B cell (primary cell): ENCODE data around the gene SLC9A9. TPM values are rescaled to one million over a fixed set of nuclear protein-coding genes. Genes with fewer than 3 reads are reported as not detected.

ENCODE experiments used
- ATAC-seq: fragments of 200-7000 bp; cut with Tn5 transposase; one replicate; pipeline ENCODE4 v1.10.0; 2021; ENCODE audit warnings: low read depth, mild to moderate bottlenecking, moderate number of reproducible peaks, moderate library complexity
- CTCF ChIA-PET: fragments of 350-600 bp; sonication (Branson Sonifier 250); formaldehyde crosslinking; loops from one replicate; lab custom pipeline; 2021; ENCODE audit warnings: antibody characterized with exemption, inconsistent platforms; lab: Charles Lee
- POLR2A ChIA-PET: fragments of 350-600 bp; sonication (Branson Sonifier 250); formaldehyde crosslinking; loops from one replicate; lab custom pipeline; 2021; ENCODE audit warnings: antibody characterized with exemption; lab: Charles Lee
- DNase-seq: peaks from one replicate; pipeline ENCODE4 v3.0.0; 2013
- H2AFZ ChIP-seq: 2 replicates; pipeline ENCODE4 v1.6.1; 2012; ENCODE audit warnings: mild to moderate bottlenecking, low read depth, low read length; ENCODE audit not compliant: insufficient read depth, poor library complexity, severe bottlenecking
- H3K27ac ChIP-seq, 2 donors: 1 replicate in 1 of 2; 2 replicates in 1 of 2; pipeline ENCODE4 v1.5.1; 2012 to 2013; ENCODE audit warnings: low read length in 2 of 2, mild to moderate bottlenecking in 2 of 2, moderate library complexity in 1 of 2
- H3K27me3 ChIP-seq, 4 experiments: fragments of 200-600 bp in 1 of 4; sonication (generic) in 1 of 4; replicated peaks in 1 of 4; 1 replicate in 2 of 4; 2 replicates in 2 of 4; pipeline versions ENCODE4 v1.6.1 to v1.7.0; 2013 to 2016; ENCODE audit warnings: low read length in 3 of 4, mild to moderate bottlenecking in 2 of 4, mixed read lengths in 1 of 4, moderate library complexity in 1 of 4; ENCODE audit not compliant: insufficient read depth in 4 of 4, control insufficient read depth in 3 of 4; ENCODE audit errors: control extremely low read depth in 1 of 4
- H3K36me3 ChIP-seq, 2 experiments: replicated peaks in 1 of 2; 1 replicate in 1 of 2; 2 replicates in 1 of 2; pipeline versions ENCODE4 v1.6.1 to v1.7.1; 2013; ENCODE audit warnings: low read length in 1 of 2; ENCODE audit not compliant: insufficient read depth in 2 of 2, control insufficient read depth in 1 of 2; ENCODE audit errors: control extremely low read depth in 1 of 2, extremely low read depth in 1 of 2
- H3K4me1 ChIP-seq, 2 donors: fragments of 200-600 bp in 1 of 2; sonication (generic) in 1 of 2; 1 replicate in 1 of 2; 2 replicates in 1 of 2; pipeline versions ENCODE4 v1.5.1 to v1.6.1; 2013 to 2017; ENCODE audit warnings: low read length in 2 of 2; ENCODE audit not compliant: control insufficient read depth in 2 of 2, insufficient read depth in 2 of 2
- H3K4me2 ChIP-seq: replicated peaks from 2 replicates; pipeline ENCODE3; 2012; ENCODE audit warnings: mild to moderate bottlenecking, low read depth, low read length; ENCODE audit not compliant: poor library complexity, severe bottlenecking
- H3K4me3 ChIP-seq, 5 experiments: fragments of 200-600 bp in 1 of 5; sonication (generic) in 1 of 5; 1 replicate in 3 of 5; 2 replicates in 2 of 5; pipeline versions ENCODE4 v1.5.1 to v1.7.0; 2011 to 2016; ENCODE audit warnings: low read length in 4 of 5, mild to moderate bottlenecking in 4 of 5, low read depth in 2 of 5, control low read depth in 1 of 5, moderate library complexity in 1 of 5; ENCODE audit not compliant: insufficient read depth in 1 of 5; ENCODE audit errors: control extremely low read depth in 1 of 5, extremely low read depth in 1 of 5
- H3K79me2 ChIP-seq: fragments of 200-600 bp; sonication (generic); one replicate; pipeline ENCODE4 v1.6.0; 2016; ENCODE audit warnings: low read length; ENCODE audit not compliant: control insufficient read depth, insufficient read depth
- H3K9ac ChIP-seq: fragments of 200-600 bp; sonication (generic); 2 replicates; pipeline ENCODE4 v1.6.1; 2017; ENCODE audit warnings: mild to moderate bottlenecking, low read length, moderate library complexity
- H3K9me3 ChIP-seq, 3 donors: one replicate each; pipeline versions ENCODE4 v1.6.1 to v1.7.1; 2013; ENCODE audit warnings: low read length in 2 of 3; ENCODE audit not compliant: control insufficient read depth in 2 of 3, insufficient read depth in 1 of 3; ENCODE audit errors: control extremely low read depth in 1 of 3
- H4K20me1 ChIP-seq: 2 replicates; pipeline ENCODE4 v1.6.0; 2012; ENCODE audit warnings: mild to moderate bottlenecking, low read length; ENCODE audit not compliant: insufficient read depth, control insufficient read depth, poor library complexity, severe bottlenecking
- H3K27ac Mint-ChIP-seq: one replicate; pipeline ENCODE4 v1.8.0; 2021; ENCODE audit warnings: mixed read lengths
- H3K27me3 Mint-ChIP-seq: one replicate; pipeline ENCODE4 v1.8.0; 2021; ENCODE audit warnings: mixed read lengths
- H3K4me1 Mint-ChIP-seq: one replicate; pipeline ENCODE4 v1.8.0; 2021; ENCODE audit warnings: mixed read lengths
- H3K4me3 Mint-ChIP-seq: one replicate; pipeline ENCODE4 v1.8.0; 2021; ENCODE audit warnings: mixed read lengths
- H3K9me3 Mint-ChIP-seq: one replicate; pipeline ENCODE4 v1.8.0; 2022; ENCODE audit warnings: mixed read lengths; ENCODE audit not compliant: insufficient read depth
- EZH2 ChIP-seq: IDR thresholded peaks from 2 replicates; pipeline ENCODE4 v1.6.1; 2012; ENCODE audit warnings: borderline replicate concordance, low read depth, mild to moderate bottlenecking, moderate library complexity, low read length; ENCODE audit not compliant: insufficient read depth, poor library complexity, severe bottlenecking
- WGBS: methylation state at CpG from one replicate; pipeline ENCODE4 v1.1.5; 2013; ENCODE audit warnings: missing lambda C conversion rate; ENCODE audit not compliant: insufficient coverage; 5-methylcytosine and 5-hydroxymethylcytosine counted together
- intact Hi-C: fragments of 100-400 bp; cut with micrococcal nuclease; formaldehyde crosslinking; loops from one replicate; pipeline ENCODE4 v1.10.0; 2022
- polyA plus RNA-seq: library from polyadenylated mRNA; depleted of rRNA; stranded (reverse); fragments of >200 nt; gene quantifications from 2 replicates; pipeline ENCODE4 v1.2.3, GENCODE V29; 2012
- total RNA-seq, 2 donors: library from RNA; stranded (reverse); fragments of 120-200 nt in 1 of 2; gene quantifications; 1 replicate in 1 of 2; 2 replicates in 1 of 2; pipeline versions ENCODE4 v1.2.3 to v1.2.4, GENCODE V29; 2013 to 2022
- TF ChIP-seq, protein P1 (sequence below): fragments of 200-600 bp; IDR thresholded peaks from one replicate; pipeline ENCODE4 v1.8.0; 2022; ENCODE audit warnings: antibody characterized with exemption, mild to moderate bottlenecking

The SLC9A9 gene
- total and polyA plus RNA-seq, 2 donors (not counting 1 experiment from before 2014, with no cell fraction given): 7.7 to 17.3 TPM

DNA sequence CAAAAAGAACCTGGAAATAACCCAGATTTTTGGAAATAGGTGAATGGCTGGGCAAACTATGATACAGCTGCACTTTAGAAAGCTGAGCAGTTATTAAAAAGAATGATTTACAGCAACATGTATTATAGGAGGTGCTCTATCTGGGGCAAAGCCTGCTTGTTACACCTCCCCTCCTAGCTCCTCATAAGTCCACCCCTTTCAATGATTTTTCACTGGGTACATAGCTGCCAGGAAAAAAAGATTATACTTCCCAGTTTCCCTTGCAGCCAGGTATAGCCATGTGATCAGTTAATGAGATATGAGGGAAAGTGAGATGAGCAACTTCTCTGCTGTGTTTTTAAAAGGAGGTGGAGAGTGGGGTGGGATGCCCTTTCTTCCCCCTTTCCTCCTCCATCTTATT lies 631.0 kb downstream of the SLC9A9 start:
- intact Hi-C loops: no loop called here
- H3K79me2 ChIP-seq: no peaks in the 10 kb centered on the region
- H3K27ac Mint-ChIP-seq: no peak overlapping the region
- no peak overlapping the region for H3K4me3 Mint-ChIP-seq
- H3K9me3 Mint-ChIP-seq: no peaks in the 10 kb centered on the region
- H3K27ac ChIP-seq: no peak overlapping the region
- DNase-seq (no peak), ATAC-seq (no peak)
- H3K36me3 ChIP-seq: no peaks in the 10 kb centered on the region
- no peaks in the 10 kb centered on the region for H4K20me1 ChIP-seq
- H3K4me1 ChIP-seq: peaks cover 9 to 15% of the 10 kb centered on the region in 2 donors
- no peaks in the 10 kb centered on the region for H3K27me3 Mint-ChIP-seq
- H2AFZ ChIP-seq: no peak overlapping the region
- peaks cover 31% of the 10 kb centered on the region for H3K4me1 Mint-ChIP-seq
- no peak overlapping the region for H3K9ac ChIP-seq
- no peak overlapping the region for H3K4me3 ChIP-seq
- TF ChIP-seq, protein P1, sequence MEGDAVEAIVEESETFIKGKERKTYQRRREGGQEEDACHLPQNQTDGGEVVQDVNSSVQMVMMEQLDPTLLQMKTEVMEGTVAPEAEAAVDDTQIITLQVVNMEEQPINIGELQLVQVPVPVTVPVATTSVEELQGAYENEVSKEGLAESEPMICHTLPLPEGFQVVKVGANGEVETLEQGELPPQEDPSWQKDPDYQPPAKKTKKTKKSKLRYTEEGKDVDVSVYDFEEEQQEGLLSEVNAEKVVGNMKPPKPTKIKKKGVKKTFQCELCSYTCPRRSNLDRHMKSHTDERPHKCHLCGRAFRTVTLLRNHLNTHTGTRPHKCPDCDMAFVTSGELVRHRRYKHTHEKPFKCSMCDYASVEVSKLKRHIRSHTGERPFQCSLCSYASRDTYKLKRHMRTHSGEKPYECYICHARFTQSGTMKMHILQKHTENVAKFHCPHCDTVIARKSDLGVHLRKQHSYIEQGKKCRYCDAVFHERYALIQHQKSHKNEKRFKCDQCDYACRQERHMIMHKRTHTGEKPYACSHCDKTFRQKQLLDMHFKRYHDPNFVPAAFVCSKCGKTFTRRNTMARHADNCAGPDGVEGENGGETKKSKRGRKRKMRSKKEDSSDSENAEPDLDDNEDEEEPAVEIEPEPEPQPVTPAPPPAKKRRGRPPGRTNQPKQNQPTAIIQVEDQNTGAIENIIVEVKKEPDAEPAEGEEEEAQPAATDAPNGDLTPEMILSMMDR: no peak
- TF ChIP-seq EZH2: no peak
- H3K27me3 ChIP-seq: no peaks in the 10 kb centered on the region
- CTCF ChIA-PET: interaction anchor here (1.8 kb wide), 1 partner anchor 15 kb away, joined by 6 read pairs; no protein-coding TSS in a partner anchor
- POLR2A ChIA-PET: interaction anchor here (0.7 kb wide), 1 partner anchor 44 kb away, joined by 3 read pairs; no protein-coding TSS in a partner anchor
- no peak overlapping the region for H3K4me2 ChIP-seq
- H3K9me3 ChIP-seq: no peaks in the 10 kb centered on the region

DNA sequence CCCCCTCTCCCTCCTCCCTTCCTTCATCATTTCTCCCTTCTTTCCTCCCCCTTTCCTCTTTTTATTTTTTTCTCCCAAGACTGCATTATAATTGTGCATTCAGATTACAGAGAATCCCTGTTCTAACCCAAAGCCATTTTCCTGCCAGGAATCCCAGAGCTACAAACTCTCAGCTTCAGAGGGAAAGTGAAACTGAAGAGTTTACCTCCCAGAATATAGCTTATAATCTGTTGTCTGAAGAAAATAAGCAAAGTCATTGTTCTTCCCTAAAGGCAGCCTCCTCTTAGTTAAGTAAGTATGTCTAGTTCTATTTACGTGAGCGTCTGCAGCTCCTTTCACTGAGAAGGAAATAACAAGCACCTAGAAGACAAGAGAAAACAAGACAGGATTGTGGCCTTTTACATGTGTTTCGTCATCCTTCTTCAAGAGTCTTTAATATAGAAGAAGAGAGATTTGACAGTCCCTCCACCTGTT lies 631.5 kb downstream of the SLC9A9 start:
- TF ChIP-seq EZH2: no peak
- TF ChIP-seq, protein P1: no peak
- H3K27ac Mint-ChIP-seq: no peak overlapping the region
- H3K4me3 ChIP-seq: no peak overlapping the region
- peak overlapping the region; percentile 37 for H2AFZ ChIP-seq
- no peaks in the 10 kb centered on the region for H3K27me3 Mint-ChIP-seq
- H3K27me3 ChIP-seq: no peaks in the 10 kb centered on the region
- peak overlapping the region; percentile 39 for H3K4me2 ChIP-seq
- H3K36me3 ChIP-seq: no peaks in the 10 kb centered on the region
- CTCF ChIA-PET: no interaction called here
- no peaks in the 10 kb centered on the region for H3K79me2 ChIP-seq
- no peak overlapping the region for H3K9ac ChIP-seq
- no peak overlapping the region for H3K27ac ChIP-seq
- POLR2A ChIA-PET: interaction anchor here (0.7 kb wide), 1 partner anchor 43 kb away, joined by 3 read pairs; no protein-coding TSS in a partner anchor
- intact Hi-C loops: no loop called here
- H3K4me1 ChIP-seq: peaks cover 9 to 15% of the 10 kb centered on the region in 2 donors
- no peaks in the 10 kb centered on the region for H3K9me3 Mint-ChIP-seq
- ATAC-seq (no peak), DNase-seq (no peak)
- no peaks in the 10 kb centered on the region for H4K20me1 ChIP-seq
- no peak overlapping the region for H3K4me3 Mint-ChIP-seq
- no CpG with 5 or more reads among the region's 3 CpGs for WGBS
- no peaks in the 10 kb centered on the region for H3K9me3 ChIP-seq
- peaks cover 31% of the 10 kb centered on the region for H3K4me1 Mint-ChIP-seq

Other genes starting within 250 kb of the SLC9A9 start
- gene DIPK2A, start 123.4 kb upstream of the SLC9A9 start, total RNA-seq: 49.6 and 55.3 TPM in 2 replicates
- gene DIPK2A, start 123.4 kb upstream of the SLC9A9 start, polyA plus RNA-seq: 11.0 and 16.3 TPM in 2 replicates